H9 (cell line): ENCODE measurements around the gene UMAD1. TPM values are rescaled to one million over a fixed set of nuclear protein-coding genes. Genes with fewer than 3 reads are reported as not detected.

Source experiments
- DNase-seq: peaks from one replicate; pipeline ENCODE4 v3.0.0-alpha.2; 2017
- H2AFZ ChIP-seq: one replicate; pipeline ENCODE4 v1.6.1; 2013; ENCODE audit warnings: mild to moderate bottlenecking, low read length, control low read depth, moderate library complexity
- H2AK5ac ChIP-seq: 2 replicates; pipeline ENCODE4 v1.6.1; 2013; ENCODE audit warnings: low read length, control low read depth, mixed read lengths; ENCODE audit not compliant: insufficient read length
- H2BK120ac ChIP-seq: one replicate; pipeline ENCODE4 v1.6.1; 2013; ENCODE audit warnings: low read depth, mild to moderate bottlenecking, low read length, control low read depth, inconsistent platforms; ENCODE audit not compliant: poor library complexity, severe bottlenecking
- H2BK12ac ChIP-seq: 2 replicates; pipeline ENCODE4 v1.6.1; 2013; ENCODE audit warnings: low read length, control low read depth, mixed read lengths, low read depth; ENCODE audit not compliant: insufficient read length
- H2BK15ac ChIP-seq: 2 replicates; pipeline ENCODE4 v1.6.1; 2013; ENCODE audit warnings: low read depth, low read length, control low read depth
- H2BK20ac ChIP-seq: one replicate; pipeline ENCODE4 v1.6.1; 2013; ENCODE audit warnings: low read depth, mild to moderate bottlenecking, low read length, control low read depth, inconsistent platforms; ENCODE audit not compliant: poor library complexity, severe bottlenecking
- H2BK5ac ChIP-seq: 2 replicates; pipeline ENCODE4 v1.6.1; 2013; ENCODE audit warnings: low read length, control low read depth, mixed read lengths; ENCODE audit not compliant: insufficient read length
- H3K14ac ChIP-seq: 2 replicates; pipeline ENCODE4 v1.6.1; 2013; ENCODE audit warnings: low read length, control low read depth; ENCODE audit not compliant: insufficient read depth
- H3K18ac ChIP-seq: 2 replicates; pipeline ENCODE4 v1.6.1; 2013; ENCODE audit warnings: low read depth, mild to moderate bottlenecking, mixed read lengths, low read length, control low read depth; ENCODE audit not compliant: insufficient read length
- H3K23ac ChIP-seq: 2 replicates; pipeline ENCODE4 v1.6.1; 2013; ENCODE audit warnings: low read length, control low read depth, mixed read lengths, low read depth; ENCODE audit not compliant: insufficient read length
- H3K23me2 ChIP-seq: 2 replicates; pipeline ENCODE4 v1.6.1; 2013; ENCODE audit warnings: low read depth, mild to moderate bottlenecking, mixed read lengths, low read length, control low read depth; ENCODE audit not compliant: insufficient read length, poor library complexity, severe bottlenecking
- H3K27ac ChIP-seq: 2 replicates; pipeline ENCODE4 v1.5.1; 2013; ENCODE audit warnings: low read length, control low read depth, mixed read lengths, low read depth; ENCODE audit not compliant: insufficient read length
- H3K27me3 ChIP-seq: 2 replicates; pipeline ENCODE4 v1.6.1; 2013; ENCODE audit warnings: low read length, control low read depth, inconsistent platforms; ENCODE audit not compliant: insufficient read depth
- H3K4ac ChIP-seq: 2 replicates; pipeline ENCODE4 v1.6.1; 2013; ENCODE audit warnings: low read depth, mild to moderate bottlenecking, control low read depth, inconsistent platforms, low read length, moderate library complexity
- H3K4me1 ChIP-seq: 2 replicates; pipeline ENCODE4 v1.6.1; 2013; ENCODE audit warnings: low read length, control low read depth, inconsistent platforms; ENCODE audit not compliant: insufficient read depth
- H3K4me2 ChIP-seq: 2 replicates; pipeline ENCODE4 v1.6.1; 2013; ENCODE audit warnings: low read length, control low read depth, mixed read lengths; ENCODE audit not compliant: insufficient read length, insufficient read depth
- H3K56ac ChIP-seq: 2 replicates; pipeline ENCODE4 v1.6.1; 2013; ENCODE audit warnings: low read depth, mild to moderate bottlenecking, mixed read lengths, low read length, control low read depth; ENCODE audit not compliant: insufficient read length
- H3K79me1 ChIP-seq: 2 replicates; pipeline ENCODE4 v1.6.1; 2013; ENCODE audit warnings: low read depth, mild to moderate bottlenecking, moderate library complexity, low read length, control low read depth, inconsistent platforms; ENCODE audit not compliant: insufficient read depth, poor library complexity, severe bottlenecking
- H3K79me2 ChIP-seq: 2 replicates; pipeline ENCODE4 v1.6.1; 2013; ENCODE audit warnings: low read length, control low read depth, inconsistent platforms; ENCODE audit not compliant: insufficient read depth
- H3K9ac ChIP-seq: 2 replicates; pipeline ENCODE4 v1.6.1; 2013; ENCODE audit warnings: low read length, control low read depth, mixed read lengths; ENCODE audit not compliant: insufficient read length; ENCODE audit errors: extremely low read depth
- H3K9me3 ChIP-seq: one replicate; pipeline ENCODE4 v1.6.1; 2013; ENCODE audit warnings: low read depth, low read length, inconsistent platforms; ENCODE audit not compliant: control insufficient read depth
- H3T11ph ChIP-seq: one replicate; pipeline ENCODE4 v1.6.1; 2013; ENCODE audit warnings: mild to moderate bottlenecking, low read length, control low read depth, inconsistent platforms
- H4K20me1 ChIP-seq: one replicate; pipeline ENCODE4 v1.6.1; 2013; ENCODE audit not compliant: control insufficient read depth, insufficient read length, insufficient read depth
- H4K5ac ChIP-seq: 2 replicates; pipeline ENCODE4 v1.6.1; 2013; ENCODE audit warnings: low read depth, mild to moderate bottlenecking, mixed read lengths, low read length, control low read depth; ENCODE audit not compliant: insufficient read length
- H4K8ac ChIP-seq: replicated peaks from 2 replicates; pipeline ENCODE4 v1.6.1; 2013; ENCODE audit warnings: low read length, control low read depth, mixed read lengths, low read depth; ENCODE audit not compliant: insufficient read length
- H4K91ac ChIP-seq: 2 replicates; pipeline ENCODE4 v1.6.1; 2013; ENCODE audit warnings: low read depth, mild to moderate bottlenecking, moderate library complexity, mixed read lengths, low read length, control low read depth; ENCODE audit not compliant: insufficient read length
- H3K27ac Mint-ChIP-seq, 3 experiments: 2 replicates in 2 of 3; 3 replicates in 1 of 3; pipeline ENCODE4 v1.8.0; 2020 to 2021; ENCODE audit warnings: mixed read lengths in 3 of 3, mild to moderate bottlenecking in 1 of 3, moderate library complexity in 1 of 3
- H3K27me3 Mint-ChIP-seq: 2 replicates; pipeline ENCODE4 v1.8.0; 2021; ENCODE audit warnings: low read depth, mild to moderate bottlenecking, moderate library complexity, mixed read lengths
- H3K36me3 Mint-ChIP-seq, 3 experiments: 2 replicates in 2 of 3; 3 replicates in 1 of 3; pipeline ENCODE4 v1.8.0; 2020 to 2021; ENCODE audit warnings: low read depth in 3 of 3, mixed read lengths in 3 of 3; ENCODE audit not compliant: insufficient read depth in 1 of 3
- H3K4me1 Mint-ChIP-seq, 2 experiments: 2 replicates each; pipeline ENCODE4 v1.8.0; 2020; ENCODE audit warnings: mixed read lengths in 2 of 2
- H3K4me3 Mint-ChIP-seq, 2 experiments: 2 replicates in 1 of 2; 3 replicates in 1 of 2; pipeline ENCODE4 v1.8.0; 2020 to 2021; ENCODE audit warnings: mild to moderate bottlenecking in 2 of 2, mixed read lengths in 2 of 2, moderate library complexity in 1 of 2
- H3K9me3 Mint-ChIP-seq, 2 experiments: 2 replicates in 1 of 2; 3 replicates in 1 of 2; pipeline ENCODE4 v1.8.0; 2020; ENCODE audit warnings: mild to moderate bottlenecking in 2 of 2, mixed read lengths in 2 of 2, moderate library complexity in 1 of 2
- WGBS: extraction: QIAGEN DNeasy Blood & Tissue Kit; methylation state at CpG from one replicate; pipeline ENCODE4 v1.1.7; 2013; ENCODE audit warnings: missing lambda C conversion rate, low lambda C conversion rate, mixed read lengths; ENCODE audit not compliant: insufficient read length; ENCODE audit errors: extremely low coverage; 5-methylcytosine and 5-hydroxymethylcytosine counted together
- total RNA-seq: library from RNA; stranded (reverse); gene quantifications from 2 replicates; pipeline ENCODE4 v1.2.1, GENCODE V29; 2021
- TF ChIP-seq, protein P1 (sequence below): fragments of 200-600 bp; sonication (generic); conservative IDR thresholded peaks from 3 replicates; pipeline ENCODE4 v1.8.0; 2021; ENCODE audit warnings: antibody characterized with exemption, mild to moderate bottlenecking

UMAD1 gene
- total RNA-seq, 1 experiment from 2014 or later, result 8.9 TPM

DNA sequence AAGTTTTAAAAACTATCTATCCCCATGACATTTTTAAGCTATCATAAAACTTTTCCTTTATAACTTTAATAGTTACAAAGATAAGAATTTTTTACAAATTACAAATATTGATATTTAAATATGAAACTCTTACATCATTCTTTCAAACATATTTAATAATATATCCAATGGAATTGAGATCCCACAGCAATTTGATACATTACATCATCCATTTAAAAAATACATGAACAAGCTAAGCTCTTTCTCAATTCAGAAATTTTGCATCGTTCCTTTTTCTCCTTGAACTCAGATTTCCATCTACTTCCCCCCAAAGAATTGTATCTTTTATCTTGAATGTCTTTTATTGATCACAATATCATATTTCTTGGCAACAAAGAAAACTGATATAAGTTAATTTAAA lies 209.6 kb downstream of the UMAD1 start:
- no peak overlapping the region for H3K27ac ChIP-seq
- no peak overlapping the region for H3K23ac ChIP-seq
- H2BK5ac ChIP-seq, result no peak overlapping the region
- no peak overlapping the region for H2BK15ac ChIP-seq
- no peaks in the 10 kb centered on the region for H3K27me3 ChIP-seq
- Mint-ChIP-seq H3K27ac (no peak overlapping the region), H3K4me3 (no peak overlapping the region), H3K27me3 (no peaks in the 10 kb centered on the region), H3K4me1 (no peaks in the 10 kb centered on the region), H3K9me3 (peaks cover 17% of the 10 kb centered on the region in 2 experiments), H3K36me3 (peaks cover 7 to 16% (median 14%) of the 10 kb centered on the region in 3 experiments)
- H4K8ac ChIP-seq, result no peak overlapping the region
- no peak overlapping the region for H3K56ac ChIP-seq
- no peaks in the 10 kb centered on the region for H3K23me2 ChIP-seq
- no peak overlapping the region for H2BK120ac ChIP-seq
- no peak overlapping the region for H4K91ac ChIP-seq
- no peaks in the 10 kb centered on the region for H3K4me1 ChIP-seq
- no peak overlapping the region for H3K14ac ChIP-seq
- no peaks in the 10 kb centered on the region for H3K79me1 ChIP-seq
- H3K79me2 ChIP-seq, result no peaks in the 10 kb centered on the region
- no peak overlapping the region for H2AFZ ChIP-seq
- DNase-seq, result no peak
- H4K5ac ChIP-seq, result no peak overlapping the region
- WGBS, result no CpG with 5 or more reads among the region's 1 CpG
- H2BK12ac ChIP-seq, result no peak overlapping the region
- peaks cover 7% of the 10 kb centered on the region for H3K9me3 ChIP-seq
- no peak overlapping the region for H2AK5ac ChIP-seq
- no peak overlapping the region for H3K4ac ChIP-seq
- H4K20me1 ChIP-seq, result no peaks in the 10 kb centered on the region
- H3K18ac ChIP-seq, result no peak overlapping the region
- no peak overlapping the region for H3K4me2 ChIP-seq
- H3K9ac ChIP-seq, result no peak overlapping the region
- TF ChIP-seq, protein P1, sequence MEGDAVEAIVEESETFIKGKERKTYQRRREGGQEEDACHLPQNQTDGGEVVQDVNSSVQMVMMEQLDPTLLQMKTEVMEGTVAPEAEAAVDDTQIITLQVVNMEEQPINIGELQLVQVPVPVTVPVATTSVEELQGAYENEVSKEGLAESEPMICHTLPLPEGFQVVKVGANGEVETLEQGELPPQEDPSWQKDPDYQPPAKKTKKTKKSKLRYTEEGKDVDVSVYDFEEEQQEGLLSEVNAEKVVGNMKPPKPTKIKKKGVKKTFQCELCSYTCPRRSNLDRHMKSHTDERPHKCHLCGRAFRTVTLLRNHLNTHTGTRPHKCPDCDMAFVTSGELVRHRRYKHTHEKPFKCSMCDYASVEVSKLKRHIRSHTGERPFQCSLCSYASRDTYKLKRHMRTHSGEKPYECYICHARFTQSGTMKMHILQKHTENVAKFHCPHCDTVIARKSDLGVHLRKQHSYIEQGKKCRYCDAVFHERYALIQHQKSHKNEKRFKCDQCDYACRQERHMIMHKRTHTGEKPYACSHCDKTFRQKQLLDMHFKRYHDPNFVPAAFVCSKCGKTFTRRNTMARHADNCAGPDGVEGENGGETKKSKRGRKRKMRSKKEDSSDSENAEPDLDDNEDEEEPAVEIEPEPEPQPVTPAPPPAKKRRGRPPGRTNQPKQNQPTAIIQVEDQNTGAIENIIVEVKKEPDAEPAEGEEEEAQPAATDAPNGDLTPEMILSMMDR, result no peak
- H3T11ph ChIP-seq, result no peak overlapping the region
- no peak overlapping the region for H2BK20ac ChIP-seq
